GM12801 (cell line): ENCODE data around the gene MAN2A1.

Source experiments
- CTCF ChIP-seq: IDR thresholded peaks from one replicate; pipeline ENCODE4 v1.5.1; 2011; ENCODE audit warnings: control low read depth; ENCODE audit not compliant: insufficient read length; ENCODE audit errors: extremely low read depth

MAN2A1 gene

DNA sequence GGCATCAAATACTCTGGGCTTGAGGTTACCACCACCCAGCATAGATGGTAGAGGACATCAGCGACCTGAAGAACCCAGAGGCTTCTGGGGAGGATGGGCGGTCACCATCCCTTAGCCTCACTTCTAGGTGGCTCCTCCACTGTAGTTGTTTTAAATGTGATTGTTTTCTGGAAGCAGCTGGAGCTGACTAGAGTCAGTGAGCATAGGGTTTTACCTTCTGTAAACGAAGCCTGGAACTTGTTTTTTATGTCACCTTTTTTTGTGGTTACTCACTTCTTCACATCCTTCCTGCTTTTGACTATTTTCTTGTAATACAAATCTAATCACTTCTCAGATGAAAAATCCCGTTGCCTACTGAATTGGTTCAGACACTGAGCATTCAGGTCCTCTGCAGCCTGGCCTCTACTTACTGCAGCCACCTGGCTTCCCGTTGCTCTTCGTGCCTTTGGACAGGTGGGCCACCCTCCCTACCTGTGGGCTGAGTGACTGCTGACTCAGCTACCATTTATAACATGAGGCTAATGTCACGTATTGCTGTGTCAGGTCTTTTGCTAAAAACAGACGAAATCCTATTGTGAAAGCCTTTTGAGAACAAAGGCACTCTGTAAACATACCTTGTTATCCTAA, 167.8 kb downstream of the MAN2A1 start:
- TF ChIP-seq CTCF: no peak

- no peak for TF ChIP-seq CTCF
Measured at GRCh38 chr5:109859537-109859936, 169.8 kb downstream of the MAN2A1 start.

- no peak for TF ChIP-seq CTCF
Measured at GRCh38 chr5:109862301-109862700, 172.6 kb downstream of the MAN2A1 start.

GRCh38 chr5:109863752-109864151, 174.0 kb downstream of the MAN2A1 start:
- TF ChIP-seq CTCF: no peak

DNA sequence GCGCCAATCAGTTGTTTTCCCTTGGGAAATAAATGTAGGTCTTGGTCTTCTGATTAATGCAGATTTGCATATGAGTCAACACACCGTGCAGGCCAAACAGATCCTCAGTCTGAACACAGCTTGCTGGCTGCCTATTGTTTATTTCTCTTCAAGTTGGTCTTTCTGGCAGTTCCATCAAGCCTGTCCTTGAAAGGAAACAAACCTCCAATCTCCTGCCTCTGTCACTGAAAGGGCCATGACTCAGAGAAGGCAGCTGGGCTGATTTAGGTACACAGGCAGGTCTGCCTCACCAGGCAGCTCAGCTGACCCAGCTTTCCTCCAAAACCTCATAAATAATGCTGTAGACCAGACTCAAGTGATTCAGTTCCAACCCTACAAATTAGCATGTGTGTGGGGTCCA, 175.9 kb downstream of the MAN2A1 start:
- no peak for TF ChIP-seq CTCF

GRCh38 chr5:109866051-109866450, 176.3 kb downstream of the MAN2A1 start:
- TF ChIP-seq CTCF: no peak

DNA sequence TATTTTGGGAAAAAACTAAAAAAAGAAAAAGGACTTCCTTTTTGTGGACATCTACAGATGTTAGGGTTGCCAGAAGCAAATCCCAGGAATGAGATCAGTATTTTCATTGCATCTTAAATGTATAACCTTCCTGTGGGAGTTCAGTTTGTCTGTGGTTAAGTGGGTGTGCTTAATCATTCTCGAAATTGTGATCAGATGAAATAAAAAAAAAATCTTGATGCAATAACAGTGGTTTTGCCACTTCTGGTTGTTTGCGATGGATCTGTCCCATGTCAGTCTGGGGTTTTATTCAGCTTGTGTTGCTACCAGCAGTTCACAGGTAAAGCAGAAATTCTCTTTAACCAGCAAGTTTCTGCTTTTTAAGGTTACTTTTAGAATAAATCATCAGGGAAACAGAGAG, 179.0 kb downstream of the MAN2A1 start:
- no peak for TF ChIP-seq CTCF
